Pancreas (tissue), 10 donors: Measurements from ENCODE around the gene APOD. TPM values are rescaled to one million over a fixed set of nuclear protein-coding genes. Genes with fewer than 3 reads are reported as not detected.

Experiments
- ATAC-seq, 4 donors: fragments of 200-7000 bp; cut with Tn5 transposase; one replicate each; pipeline versions ENCODE4 v1.8.0 to v1.9.1; 2020; ENCODE audit warnings: mild to moderate bottlenecking in 4 of 4, moderate library complexity in 4 of 4
- DNase-seq, 6 donors: peaks; one replicate each; pipeline ENCODE4 v3.0.0-alpha.2; 2020
- FAIRE-seq: peaks from 2 replicates; lab custom pipeline; 2012; peaks lifted over from hg19 to GRCh38; lab: Jason Lieb, UNC
- H3K27ac ChIP-seq, 4 donors: fragments of 200-600 bp; sonication (generic); 1 replicate in 3 of 4; 2 replicates in 1 of 4; pipeline versions ENCODE4 v1.5.0 to v1.8.0; 2020
- H3K27me3 ChIP-seq, 4 donors: fragments of 200-600 bp; one replicate each; pipeline ENCODE4 v1.8.0; 2021
- H3K36me3 ChIP-seq, 3 donors: fragments of 200-600 bp; sonication (generic) in 1 of 3; one replicate each; pipeline versions ENCODE4 v1.5.0 to v1.8.0; 2020 to 2021
- H3K4me1 ChIP-seq, 3 donors: fragments of 200-600 bp; one replicate each; pipeline ENCODE4 v1.8.0; 2021
- H3K4me3 ChIP-seq, 4 donors: fragments of 200-600 bp; sonication (generic) in 2 of 4; one replicate each; pipeline versions ENCODE4 v1.5.0 to v1.8.0; 2020 to 2021
- H3K9me3 ChIP-seq, 4 donors: fragments of 200-600 bp; one replicate each; pipeline ENCODE4 v1.8.0; 2021
- WGBS, 2 donors: extraction: QIAGEN DNeasy Blood & Tissue Kit; methylation state at CpG; one replicate each; pipeline ENCODE4 v1.1.7; 2013; 5-methylcytosine and 5-hydroxymethylcytosine counted together
- intact Hi-C, 3 donors: fragments of 100-400 bp; cut with DNase I; formaldehyde crosslinking; loops; one replicate each; pipeline versions ENCODE4 v1.11.1 to v1.14.2; 2022
- polyA plus RNA-seq, 2 donors: library from polyadenylated mRNA; stranded (reverse); fragments of 200-250 nt; gene quantifications; one replicate each; pipeline ENCODE4 v1.2.3, GENCODE V29; 2013
- total RNA-seq, 6 donors: library from RNA; stranded (reverse); fragmentation: NEBNext Ultra II Directional in 4 of 6; extraction: Animal tissue kit (Norgen Biotek cat#: 25700) in 4 of 6; gene quantifications; one replicate each; pipeline versions ENCODE4 v1.2.1 to v1.2.4, GENCODE V29; 2021 to 2023
- TF ChIP-seq, protein P1 (sequence below), 4 donors: fragments of 200-600 bp; sonication (generic) in 3 of 4; IDR thresholded peaks; one replicate each; pipeline versions ENCODE4 v1.5.0 to v1.8.0; 2021; ENCODE audit warnings: antibody characterized with exemption in 4 of 4
- donor health status: healthy with polysubstance abuse.
- donor health status: DM: no; HTN: no; CAD: no; lungs with moderate emphysema.
- donor health status: DM: no; HTN: no; CAD: no.
- donor health status: control.
- donor health status: control.
- donor health status: Bipolar disorder and iron deficiency.
- donor health status: DM: yes; HTN: yes; CAD: no.
- donor health status: DM: no; HTN: no; CAD: no.
- donor health status: DM: no; HTN: no; CAD: no.
- donor health status: DM: yes; HTN: yes; CAD: no.

APOD gene
- total and polyA plus RNA-seq, 8 donors = 12.1 to 133 (median 60.8) TPM

DNA sequence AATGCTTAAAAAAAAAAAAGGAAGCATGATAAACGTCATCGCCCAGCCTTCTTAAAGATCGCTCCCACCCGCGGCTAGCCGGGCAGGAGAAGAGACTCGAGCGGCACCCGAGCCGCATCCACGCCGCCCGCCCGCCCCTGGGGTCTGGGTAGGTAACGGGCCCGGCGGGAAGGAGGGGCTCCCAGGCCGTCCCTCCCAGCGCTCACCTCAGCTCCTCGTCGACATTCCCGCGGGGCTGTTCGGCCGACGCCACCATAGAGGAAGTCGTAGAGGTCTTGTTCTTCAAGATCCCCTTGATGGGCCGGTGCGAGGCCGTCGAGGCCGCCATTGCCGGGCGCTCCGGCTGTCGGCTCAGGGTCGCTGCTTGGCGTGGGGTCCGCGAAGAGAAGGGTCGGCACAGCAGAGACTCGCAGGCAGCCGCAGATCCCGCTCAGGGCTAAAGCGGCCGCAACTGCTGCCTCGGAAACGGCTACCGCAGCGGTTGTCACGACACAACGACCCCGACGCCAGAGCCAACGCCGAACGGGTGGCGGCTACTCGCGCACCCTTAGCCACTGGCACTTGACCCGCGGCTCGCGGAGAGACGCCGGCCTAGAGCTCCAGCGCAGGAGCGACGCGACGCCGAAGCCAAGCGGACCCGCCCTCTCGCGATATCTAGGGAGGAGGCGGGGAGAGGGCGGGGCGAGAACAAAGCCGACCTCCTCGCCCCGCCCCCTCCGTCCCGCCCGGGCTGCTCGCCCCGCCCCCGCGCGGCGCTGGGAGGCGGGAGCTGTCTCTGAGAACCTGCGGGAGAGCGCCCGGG is 40.8 kb downstream of the APOD start, which contains the start of gene PPP1R2:
TSS of gene PPP1R2 (minus strand) at position 628 of the 802 bp plus-strand sequence. CDS start at position 328, 300 bp downstream.
- intact Hi-C loops = no loop called here
- 0% methylated on average over 76 to 95 of the region's 95 CpGs for WGBS, 2 donors
- DNase-seq (peak; percentile 88 to 97 (median 94)), FAIRE-seq (no peak), ATAC-seq (peak; percentile 92 to 97 (median 96))
- Histone ChIP-seq H3K4me3 (peak within 1 kb of the TSS; percentile 60 to 90 (median 80)), H3K36me3 (no peaks in the 10 kb centered on the region), H3K27ac (peak within 1 kb of the TSS; percentile 76 to 87 (median 82)), H3K27me3 (no peaks in the 10 kb centered on the region), H3K4me1 (peaks cover 14 to 43% (median 32%) of the 10 kb centered on the region in 3 donors), H3K9me3 (no peaks in the 10 kb centered on the region)
- TF ChIP-seq, protein P1, sequence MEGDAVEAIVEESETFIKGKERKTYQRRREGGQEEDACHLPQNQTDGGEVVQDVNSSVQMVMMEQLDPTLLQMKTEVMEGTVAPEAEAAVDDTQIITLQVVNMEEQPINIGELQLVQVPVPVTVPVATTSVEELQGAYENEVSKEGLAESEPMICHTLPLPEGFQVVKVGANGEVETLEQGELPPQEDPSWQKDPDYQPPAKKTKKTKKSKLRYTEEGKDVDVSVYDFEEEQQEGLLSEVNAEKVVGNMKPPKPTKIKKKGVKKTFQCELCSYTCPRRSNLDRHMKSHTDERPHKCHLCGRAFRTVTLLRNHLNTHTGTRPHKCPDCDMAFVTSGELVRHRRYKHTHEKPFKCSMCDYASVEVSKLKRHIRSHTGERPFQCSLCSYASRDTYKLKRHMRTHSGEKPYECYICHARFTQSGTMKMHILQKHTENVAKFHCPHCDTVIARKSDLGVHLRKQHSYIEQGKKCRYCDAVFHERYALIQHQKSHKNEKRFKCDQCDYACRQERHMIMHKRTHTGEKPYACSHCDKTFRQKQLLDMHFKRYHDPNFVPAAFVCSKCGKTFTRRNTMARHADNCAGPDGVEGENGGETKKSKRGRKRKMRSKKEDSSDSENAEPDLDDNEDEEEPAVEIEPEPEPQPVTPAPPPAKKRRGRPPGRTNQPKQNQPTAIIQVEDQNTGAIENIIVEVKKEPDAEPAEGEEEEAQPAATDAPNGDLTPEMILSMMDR (IDR thresholded peaks at IDR 0.05) = no peak

DNA sequence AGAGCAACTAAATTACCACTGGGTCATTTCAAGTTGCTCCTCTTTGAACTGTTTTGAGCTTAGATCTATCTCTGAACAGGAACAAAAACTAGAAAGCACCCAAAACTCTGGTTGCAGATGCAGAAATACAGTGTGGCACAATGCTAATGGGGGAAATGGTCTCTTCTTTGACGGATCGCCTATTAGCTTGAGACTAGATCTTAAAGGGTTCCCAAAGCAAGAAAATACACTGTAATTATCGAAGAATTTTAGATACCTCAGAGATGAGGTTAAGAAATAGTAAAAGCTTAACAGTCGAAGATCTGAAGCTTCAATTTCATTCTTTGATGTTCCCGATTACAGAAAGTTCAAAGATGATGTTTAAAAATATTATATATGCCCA is 41.4 kb downstream of the APOD start:
- TF ChIP-seq, protein P1 (IDR thresholded peaks at IDR 0.05) = no peak
- no peak for DNase-seq
- intact Hi-C loops = no loop called here
- Histone ChIP-seq H3K36me3 (no peaks in the 10 kb centered on the region), H3K4me1 (peaks cover 14 to 43% (median 32%) of the 10 kb centered on the region in 3 donors), H3K4me3 (peak overlapping the region; percentile 60 to 90 (median 80)), H3K27ac (peak overlapping the region in 3 of 4 donors; percentile 77 to 87 (median 86)), H3K9me3 (no peaks in the 10 kb centered on the region), H3K27me3 (no peaks in the 10 kb centered on the region)
- 0% methylated on average over 5 of the region's 5 CpGs for WGBS, 2 donors
- peak in 1 of 4 donors; percentile 1 for ATAC-seq
- no peak for FAIRE-seq

GRCh38 chr3:195540511-195540910 is 43.2 kb downstream of the APOD start:
- Histone ChIP-seq H3K27me3 (no peaks in the 10 kb centered on the region), H3K9me3 (no peaks in the 10 kb centered on the region), H3K4me3 (peak overlapping the region in 1 of 4 donors; percentile 90), H3K27ac (no peak overlapping the region), H3K4me1 (peaks cover 14 to 26% (median 24%) of the 10 kb centered on the region in 3 donors), H3K36me3 (no peaks in the 10 kb centered on the region)
- FAIRE-seq (no peak), ATAC-seq (no peak), DNase-seq (no peak)
- 47 to 48% methylated on average over 6 of the region's 6 CpGs for WGBS, 2 donors
- TF ChIP-seq, protein P1 (IDR thresholded peaks at IDR 0.05) = no peak
- intact Hi-C loops = no loop called here

DNA sequence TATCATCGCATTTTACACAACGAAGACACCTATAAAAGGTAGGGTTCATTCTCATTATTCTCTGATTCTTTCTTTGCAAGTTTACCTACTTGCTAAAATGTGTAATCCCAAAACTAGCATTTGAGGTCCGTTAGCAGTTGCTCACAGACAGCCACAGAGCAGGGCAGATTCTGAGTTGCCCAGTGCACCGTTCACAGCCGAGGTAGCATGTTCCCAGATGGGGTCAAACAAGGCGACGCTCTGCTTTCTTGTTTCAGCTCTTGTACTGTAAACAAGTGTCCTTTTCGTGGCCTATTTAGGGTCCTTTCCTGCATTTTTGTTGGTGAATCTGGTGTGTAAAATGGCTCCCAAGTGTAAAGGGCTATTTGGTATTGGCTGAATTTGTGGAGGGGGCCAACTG is 43.7 kb downstream of the APOD start:
- H3K36me3 ChIP-seq = no peaks in the 10 kb centered on the region
- no peak for FAIRE-seq
- H3K27me3 ChIP-seq = no peaks in the 10 kb centered on the region
- no peak for ATAC-seq
- no peak overlapping the region for H3K4me3 ChIP-seq
- no peak for DNase-seq
- H3K9me3 ChIP-seq = no peaks in the 10 kb centered on the region
- 79 to 80% methylated on average over 8 of the region's 8 CpGs for WGBS, 2 donors
- intact Hi-C loops = no loop called here
- peaks cover 14 to 26% (median 24%) of the 10 kb centered on the region in 3 donors for H3K4me1 ChIP-seq
- TF ChIP-seq, protein P1 (IDR thresholded peaks at IDR 0.05) = no peak
- H3K27ac ChIP-seq = no peak overlapping the region

DNA sequence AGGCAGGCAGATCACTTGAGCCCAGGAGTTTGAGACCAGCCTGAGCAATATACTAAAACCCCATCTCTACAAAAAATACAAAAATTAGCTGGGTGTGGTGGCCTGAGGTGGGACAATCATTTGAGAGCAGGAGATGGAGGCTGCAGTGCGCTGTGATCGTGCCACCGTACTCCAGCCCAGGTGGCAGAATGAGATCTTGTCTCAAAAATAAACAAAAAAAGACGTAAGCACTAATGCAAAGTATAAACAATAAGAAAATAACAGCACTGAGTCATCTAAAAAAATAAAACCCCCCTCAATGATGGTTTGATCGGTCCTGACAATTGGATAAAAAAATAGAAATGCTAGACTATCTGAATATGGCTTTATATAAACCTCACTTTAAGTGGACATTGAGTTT is 44.3 kb downstream of the APOD start:
- no peaks in the 10 kb centered on the region for H3K27me3 ChIP-seq
- intact Hi-C loops = no loop called here
- DNase-seq = no peak
- no peak overlapping the region for H3K27ac ChIP-seq
- FAIRE-seq = no peak
- WGBS, 2 donors = 84 to 88% methylated on average over 5 of the region's 5 CpGs
- ATAC-seq = no peak
- no peaks in the 10 kb centered on the region for H3K9me3 ChIP-seq
- no peak overlapping the region for H3K4me3 ChIP-seq
- H3K36me3 ChIP-seq = no peaks in the 10 kb centered on the region
- peaks cover 14 to 28% (median 24%) of the 10 kb centered on the region in 3 donors for H3K4me1 ChIP-seq
- TF ChIP-seq, protein P1 (IDR thresholded peaks at IDR 0.05) = no peak
